Middle frontal gyrus (tissue), 1 donor: Measurements from ENCODE around the gene DTWD2.
"Not testable (repeated sequence)": the region's sequence is repeated elsewhere in the genome, so short reads cannot be mapped to it uniquely, and the experiment has no call there.

Source experiments
- DNase-seq: peaks from one replicate; pipeline ENCODE4 v3.0.0-alpha.2; 2015; ENCODE audit warnings: low spot score; ENCODE audit errors: extremely low spot score

Gene DTWD2

DNA sequence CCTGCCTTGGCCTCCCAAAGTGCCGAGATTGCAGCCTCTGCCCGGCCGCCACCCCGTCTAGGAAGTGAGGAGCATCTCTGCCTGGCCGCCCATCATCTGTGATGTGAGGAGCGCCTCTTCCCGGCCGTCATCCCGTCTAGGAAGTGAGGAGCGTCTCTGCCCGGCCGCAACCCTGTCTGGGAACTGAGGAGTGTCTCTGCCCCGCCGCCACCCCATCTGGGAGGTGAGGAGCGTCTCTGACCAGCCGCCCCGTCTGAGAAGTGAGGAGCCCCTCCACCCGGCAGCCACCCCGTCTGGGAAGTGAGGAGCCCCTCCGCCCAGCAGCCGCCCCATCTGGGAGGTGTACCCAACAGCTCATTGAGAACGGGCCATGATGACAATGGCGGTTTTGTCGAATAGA is 10.5 kb upstream of the DTWD2 start:
- not testable (repeated sequence) for DNase-seq

DNA sequence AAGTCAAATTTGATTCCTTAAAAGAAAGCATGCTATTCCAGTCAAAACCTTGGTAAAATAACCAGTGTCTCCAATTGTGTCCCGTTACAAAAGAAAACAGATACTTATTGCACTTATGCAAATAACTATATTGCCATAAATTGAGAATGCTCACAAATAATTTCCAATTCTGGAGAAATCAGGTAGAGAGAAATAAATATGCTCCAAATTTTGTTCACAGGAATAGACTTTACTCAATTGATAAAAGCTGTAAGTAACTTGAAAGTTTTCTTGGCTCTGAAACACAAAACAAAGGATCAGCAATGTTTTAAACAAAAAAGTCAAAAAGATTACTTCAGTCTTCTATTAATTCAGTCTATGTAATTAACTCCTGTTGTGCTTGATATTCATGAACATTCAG is 7.8 kb upstream of the DTWD2 start:
- DNase-seq = no peak

DNA sequence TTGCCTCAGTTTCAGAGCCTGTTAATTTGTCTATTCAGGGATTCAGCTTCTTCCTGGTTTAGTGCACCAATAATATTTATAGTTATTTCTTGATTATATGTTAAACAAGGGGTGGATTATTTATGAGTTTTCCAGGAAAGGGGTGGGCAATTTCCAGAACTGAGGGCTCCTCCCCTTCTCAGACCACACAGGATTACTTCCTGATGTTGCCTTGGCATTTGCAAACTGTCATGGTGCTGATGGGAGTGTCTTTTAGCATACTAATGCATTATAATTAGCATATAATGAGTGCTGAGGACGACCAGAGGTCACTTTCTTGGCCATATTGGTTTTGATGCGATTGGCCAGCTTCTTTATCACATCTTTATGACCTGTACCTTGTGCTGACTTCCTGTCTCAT is 6.2 kb upstream of the DTWD2 start:
- no peak for DNase-seq

- not testable (repeated sequence) for DNase-seq
Observed at GRCh38 chr5:118993118-118993517, 4.8 kb upstream of the DTWD2 start.

GRCh38 chr5:118992055-118992454 is 3.7 kb upstream of the DTWD2 start:
- not testable (repeated sequence) for DNase-seq

DNA sequence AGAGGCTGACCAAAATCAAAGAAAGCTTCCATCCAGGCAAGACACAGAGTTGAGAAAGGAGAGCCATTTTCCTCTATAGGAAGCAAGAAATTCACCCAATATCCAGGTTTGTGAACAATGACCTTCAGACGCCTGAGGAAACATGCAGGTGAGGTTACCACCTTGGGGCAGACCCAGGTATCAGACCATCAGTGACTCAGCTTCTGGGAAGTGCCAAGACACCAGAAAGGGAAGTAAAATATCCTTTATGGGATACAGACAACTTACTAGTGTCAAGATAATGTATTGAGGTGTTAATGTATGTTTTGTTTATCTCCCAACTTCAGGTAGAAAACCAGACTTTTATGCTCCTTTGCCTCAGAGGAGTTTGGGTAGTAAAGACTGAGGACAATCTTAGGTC is 2.2 kb upstream of the DTWD2 start:
- DNase-seq = no peak

GRCh38 chr5:118989816-118990215 is 1.5 kb upstream of the DTWD2 start:
- no peak for DNase-seq

- no peak for DNase-seq
Observed at GRCh38 chr5:118988866-118989180, 476 bp upstream of the DTWD2 start.

- no peak for DNase-seq
Observed at GRCh38 chr5:118984602-118985001, 3.7 kb downstream of the DTWD2 start.

DNA sequence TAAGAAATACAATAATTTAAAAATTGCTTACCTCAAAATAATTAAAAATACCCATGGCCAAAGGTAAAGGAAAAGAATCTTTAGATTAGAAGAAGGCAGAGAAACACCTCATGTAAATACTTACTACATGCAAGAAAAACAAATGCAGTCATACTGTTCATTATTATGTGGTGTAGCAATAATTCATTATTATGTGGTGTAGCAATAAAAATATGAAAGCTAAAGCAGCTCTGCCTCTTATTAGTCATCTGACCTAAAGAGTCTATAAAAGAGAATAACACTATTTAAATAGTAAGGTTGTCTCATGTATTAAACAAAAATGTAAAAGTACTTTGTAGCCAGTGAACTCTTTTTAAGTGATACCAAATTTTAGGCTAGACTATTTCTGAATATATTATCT is 6.6 kb downstream of the DTWD2 start:
- no peak for DNase-seq

- no peak for DNase-seq
Observed at GRCh38 chr5:118980438-118980837, 7.9 kb downstream of the DTWD2 start.

- no peak for DNase-seq
Observed at GRCh38 chr5:118980017-118980416, 8.3 kb downstream of the DTWD2 start.

DNA sequence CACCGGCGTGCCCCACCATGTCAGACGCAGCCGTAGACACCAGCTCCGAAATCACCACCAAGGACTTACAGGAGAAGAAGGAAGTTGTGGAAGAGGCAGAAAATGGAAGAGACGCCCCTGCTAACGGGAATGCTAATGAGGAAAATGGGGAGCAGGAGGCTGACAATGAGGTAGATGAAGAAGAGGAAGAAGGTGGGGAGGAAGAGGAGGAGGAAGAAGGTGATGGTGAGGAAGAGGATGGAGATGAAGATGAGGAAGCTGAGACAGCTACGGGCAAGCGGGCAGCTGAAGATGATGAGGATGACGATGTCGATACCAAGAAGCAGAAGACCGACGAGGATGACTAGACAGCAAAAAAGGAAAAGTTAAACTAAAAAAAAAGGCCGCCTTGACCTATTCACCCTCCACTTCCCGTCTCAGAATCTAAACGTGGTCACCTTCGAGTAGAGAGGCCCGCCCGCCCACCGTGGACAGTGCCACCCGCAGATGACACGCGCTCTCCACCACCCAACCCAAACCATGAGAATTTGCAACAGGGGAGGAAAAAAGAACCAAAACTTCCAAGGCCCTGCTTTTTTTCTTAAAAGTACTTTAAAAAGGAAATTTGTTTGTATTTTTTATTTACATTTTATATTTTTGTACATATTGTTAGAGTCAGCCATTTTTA is 14.4 kb downstream of the DTWD2 start:
- DNase-seq = not testable (repeated sequence)

- DNase-seq = no peak
Observed at GRCh38 chr5:118968925-118969375, 19.4 kb downstream of the DTWD2 start.

DNA sequence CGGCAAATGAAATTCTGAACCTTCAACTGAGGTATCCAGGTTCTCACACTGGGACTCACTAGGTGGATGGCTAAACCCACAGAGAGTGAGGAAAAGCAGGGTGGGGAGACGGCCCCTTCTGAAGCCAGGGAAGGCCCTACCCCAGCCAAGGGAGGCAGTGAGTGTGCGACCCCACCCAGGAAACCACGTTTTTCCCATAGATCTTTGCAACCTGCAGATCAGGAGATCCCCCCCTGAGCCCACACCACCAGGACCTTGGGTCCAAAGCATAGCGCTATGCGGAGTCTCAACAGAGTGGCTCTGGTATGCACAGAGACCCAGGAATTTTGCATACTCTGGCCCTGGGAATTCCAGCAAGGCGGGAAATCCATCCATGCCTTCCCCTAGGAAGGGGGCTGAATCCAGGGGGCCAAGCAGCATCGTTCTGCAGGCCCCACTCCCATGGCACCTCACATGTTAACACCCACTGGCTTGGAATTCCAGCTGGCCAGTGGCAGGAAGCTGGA is 19.9 kb downstream of the DTWD2 start:
- no peak for DNase-seq

DNA sequence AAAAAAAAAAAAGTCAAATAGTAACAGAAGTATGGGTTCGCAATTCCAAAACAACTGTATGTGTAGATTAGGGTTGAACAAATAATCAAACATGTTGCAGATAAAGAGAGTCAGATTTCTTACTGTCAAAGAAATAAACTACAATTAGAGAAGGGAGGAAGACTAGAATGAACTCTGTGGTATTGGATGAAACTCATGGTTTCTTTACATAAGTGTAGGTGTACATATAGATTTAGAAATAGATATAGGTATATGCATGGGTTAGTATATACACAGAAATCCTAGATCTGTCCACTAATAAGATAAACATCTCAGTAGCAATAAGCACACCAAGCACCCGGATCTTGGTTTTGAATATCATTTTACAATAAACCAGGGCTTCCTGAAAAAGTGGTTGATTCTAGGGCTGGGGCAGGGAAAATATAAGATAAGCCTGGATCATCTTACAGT is 21.3 kb downstream of the DTWD2 start:
- no peak for DNase-seq

DNA sequence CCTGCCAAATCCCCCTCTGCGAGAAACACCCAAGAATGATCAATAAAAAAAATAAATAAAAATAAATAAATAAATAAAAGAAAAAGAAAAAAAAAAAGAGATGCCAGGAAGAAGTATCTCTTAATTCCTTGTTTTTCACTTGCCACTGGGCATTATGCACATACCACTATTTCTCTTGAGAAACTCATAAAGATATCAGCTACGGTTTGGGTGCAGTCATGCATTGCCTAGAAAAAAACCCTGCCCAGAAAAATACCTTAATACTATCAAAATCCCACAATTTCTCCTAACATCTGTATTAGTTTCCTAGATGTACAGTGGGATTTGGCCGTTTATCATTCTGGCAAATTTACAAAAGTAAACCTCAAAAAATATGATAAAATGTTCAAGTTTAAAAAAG is 22.5 kb downstream of the DTWD2 start:
- no peak for DNase-seq

DNA sequence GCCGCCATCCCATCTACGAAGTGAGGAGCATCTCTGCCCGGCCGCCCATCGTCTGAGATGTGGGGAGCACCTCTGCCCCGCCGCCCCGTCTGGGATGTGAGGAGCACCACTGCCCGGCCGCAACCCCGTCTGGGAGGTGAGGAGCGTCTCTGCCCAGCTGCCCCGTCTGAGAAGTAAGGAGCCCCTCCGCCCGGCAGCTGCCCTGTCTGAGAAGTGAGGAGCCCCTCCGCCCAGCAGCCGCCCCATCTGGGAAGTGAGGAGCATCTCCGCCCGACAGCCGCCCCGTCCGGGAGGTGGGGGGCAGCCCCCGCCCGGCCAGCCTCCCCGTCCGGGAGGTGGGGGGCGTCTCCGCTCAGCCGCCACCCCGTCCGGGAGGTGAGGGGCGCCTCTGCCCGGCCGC is 23.4 kb downstream of the DTWD2 start:
- DNase-seq = not testable (repeated sequence)

DNA sequence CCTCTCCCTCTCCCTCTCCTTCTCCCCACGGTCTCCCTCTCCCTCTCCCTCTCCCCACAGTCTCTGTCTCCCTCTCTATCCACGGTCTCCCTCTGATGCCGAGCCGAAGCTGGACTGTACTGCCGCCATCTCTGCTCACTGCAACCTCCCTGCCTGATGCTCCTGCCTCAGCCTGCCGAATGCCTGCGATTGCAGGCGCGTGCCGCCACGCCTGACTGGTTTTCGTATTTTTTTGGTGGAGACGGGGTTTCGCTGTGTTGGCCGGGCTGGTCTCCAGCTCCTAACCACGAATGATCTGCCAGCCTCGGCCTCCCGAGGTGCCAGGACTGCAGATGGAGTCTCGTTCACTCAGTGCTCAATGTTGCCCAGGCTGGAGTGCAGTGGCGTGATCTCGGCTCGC is 24.0 kb downstream of the DTWD2 start:
- not testable (repeated sequence) for DNase-seq

- no peak for DNase-seq
Observed at GRCh38 chr5:118963169-118963568, 25.2 kb downstream of the DTWD2 start.

DNA sequence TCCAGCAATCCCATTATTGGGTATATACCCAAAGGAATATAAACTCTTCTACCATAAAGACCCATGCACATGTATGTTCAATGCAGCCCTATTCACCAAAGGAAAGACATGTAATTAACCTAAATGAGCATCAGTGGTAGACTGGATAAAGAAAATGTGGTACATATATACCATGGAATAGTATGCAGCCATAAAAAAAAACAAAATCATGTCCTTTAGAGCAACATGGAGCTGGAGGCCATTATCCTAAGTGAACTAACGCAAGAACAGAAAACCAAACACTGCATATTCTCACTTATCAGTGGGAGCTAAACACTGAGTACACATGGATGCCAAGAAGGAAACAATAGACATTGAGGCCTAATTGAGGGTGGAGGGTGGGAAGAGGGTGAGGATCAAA is 27.8 kb downstream of the DTWD2 start:
- no peak for DNase-seq

DNA sequence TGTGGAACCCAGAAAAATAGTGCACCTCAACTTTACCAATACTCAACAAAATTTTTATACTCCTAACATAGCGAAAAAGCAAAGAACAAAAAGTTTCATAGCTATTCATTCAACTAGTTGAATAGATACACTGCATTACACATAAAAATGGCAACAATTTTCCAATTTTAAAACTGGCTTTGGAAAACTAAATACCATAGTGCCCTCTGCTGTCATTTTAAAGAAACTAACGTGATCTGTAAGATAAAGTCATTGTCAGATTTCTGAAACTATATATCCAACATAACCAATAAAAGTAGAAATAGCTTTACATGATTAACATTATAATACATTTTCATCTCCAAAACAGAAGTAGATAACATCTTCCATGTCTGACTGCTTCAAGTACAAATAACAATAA is 31.6 kb downstream of the DTWD2 start:
- no peak for DNase-seq

- DNase-seq = no peak
Observed at GRCh38 chr5:118953652-118954005, 34.7 kb downstream of the DTWD2 start.
